Stimulated activated CD8-positive, alpha-beta memory T cell treated with anti-CD3 and anti-CD28 coated beads, Interleukin-4, amount 100 ng/mL, for 24 hours (primary cell): ENCODE measurements around the gene CNOT9.
"Not testable (repeated sequence)": the region's sequence is repeated elsewhere in the genome, so short reads cannot be mapped to it uniquely, and the experiment has no call there.

ENCODE experiments used
- DNase-seq: peaks from one replicate; pipeline ENCODE4 v3.0.0-alpha.2; 2020; ENCODE audit warnings: low read depth

CNOT9 gene, protein sequence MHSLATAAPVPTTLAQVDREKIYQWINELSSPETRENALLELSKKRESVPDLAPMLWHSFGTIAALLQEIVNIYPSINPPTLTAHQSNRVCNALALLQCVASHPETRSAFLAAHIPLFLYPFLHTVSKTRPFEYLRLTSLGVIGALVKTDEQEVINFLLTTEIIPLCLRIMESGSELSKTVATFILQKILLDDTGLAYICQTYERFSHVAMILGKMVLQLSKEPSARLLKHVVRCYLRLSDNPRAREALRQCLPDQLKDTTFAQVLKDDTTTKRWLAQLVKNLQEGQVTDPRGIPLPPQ

DNA sequence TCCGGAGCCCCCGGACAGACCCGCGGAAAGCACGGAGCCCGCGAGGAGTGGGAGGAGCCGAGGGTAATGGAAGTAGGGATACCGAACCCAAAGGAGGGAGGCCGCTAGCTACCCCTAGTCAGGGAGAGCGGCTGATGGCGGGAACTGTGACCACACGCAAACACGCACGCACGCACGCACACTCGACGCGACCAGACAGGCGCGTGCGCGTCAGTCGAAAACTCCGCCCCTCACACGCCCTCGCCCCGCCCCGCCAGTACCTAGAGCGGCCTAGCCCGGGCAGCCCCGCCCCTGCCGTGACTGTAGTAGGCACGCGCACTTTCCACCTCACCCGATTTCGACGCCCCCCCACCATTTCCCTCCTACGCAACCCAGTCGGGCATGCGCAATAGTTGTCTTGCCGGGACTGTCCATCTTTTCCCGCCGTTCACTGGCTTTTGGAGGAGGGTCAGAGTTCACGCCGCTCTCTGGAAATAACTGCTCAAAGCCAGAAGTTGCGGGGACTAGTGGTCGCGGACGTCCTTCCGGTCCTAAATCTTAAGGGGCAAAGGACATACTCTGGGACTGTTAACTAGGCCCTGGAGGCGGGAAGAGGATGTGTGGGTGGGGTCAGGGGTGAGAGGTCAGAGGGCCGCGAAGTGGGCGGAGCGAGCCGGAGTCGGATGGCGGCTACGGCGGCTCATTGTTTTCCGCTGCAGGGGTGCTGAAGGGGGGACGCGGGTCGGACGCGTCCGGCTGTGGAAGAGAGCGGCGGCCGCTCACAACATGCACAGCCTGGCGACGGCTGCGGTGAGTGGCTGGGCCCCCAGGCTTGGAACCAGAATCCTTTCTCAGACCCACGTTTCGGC is at the start of gene CNOT9, which contains the start of gene USP37:
Gene CNOT9 (plus strand): TSS at position 650 of the 848 bp plus-strand sequence. CDS start 116 bp downstream, at position 766.
Gene USP37 (minus strand): TSS at position 162 of the 848 bp plus-strand sequence. CDS start 9,698 bp downstream, outside the sequence.
- DNase-seq: peak; percentile 100

DNA sequence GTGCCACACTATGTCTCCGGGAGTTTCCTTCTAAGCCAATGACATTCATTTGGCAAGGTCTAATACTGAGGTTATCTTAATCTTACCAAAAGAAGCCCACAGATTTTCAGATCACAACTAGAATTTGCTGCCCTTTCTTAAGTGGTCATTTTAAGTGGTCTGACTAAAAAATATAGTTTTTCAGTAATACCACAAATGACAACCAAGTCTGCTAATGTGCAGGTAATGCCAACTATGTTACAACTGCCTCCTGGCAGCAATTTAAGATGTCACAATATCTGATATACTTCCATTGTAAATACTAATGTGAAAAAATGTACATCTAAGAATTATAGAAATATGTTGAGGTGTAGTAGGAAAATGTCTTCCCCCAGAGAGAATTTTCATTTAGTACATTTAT is 49.8 kb upstream of the CNOT9 start:
- no peak for DNase-seq

DNA sequence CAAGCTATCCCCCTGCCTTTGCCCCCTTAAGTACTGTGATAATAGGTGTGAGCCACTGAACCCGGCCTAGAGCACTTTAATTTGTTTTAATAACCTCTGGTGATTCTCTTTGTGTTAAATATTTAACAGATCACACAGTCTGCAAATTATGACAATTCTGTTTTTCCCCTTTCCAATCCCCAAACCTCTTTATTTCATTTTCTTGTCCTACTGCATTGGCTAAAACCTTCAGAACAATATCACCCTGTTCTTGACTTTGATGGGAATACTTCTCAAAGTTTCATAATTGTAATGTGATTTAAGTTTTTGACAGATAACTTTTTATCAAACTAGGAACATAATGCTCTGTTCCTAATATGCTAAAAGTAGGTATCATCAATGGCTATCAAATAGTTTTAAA is 45.0 kb upstream of the CNOT9 start:
- DNase-seq: no peak

DNA sequence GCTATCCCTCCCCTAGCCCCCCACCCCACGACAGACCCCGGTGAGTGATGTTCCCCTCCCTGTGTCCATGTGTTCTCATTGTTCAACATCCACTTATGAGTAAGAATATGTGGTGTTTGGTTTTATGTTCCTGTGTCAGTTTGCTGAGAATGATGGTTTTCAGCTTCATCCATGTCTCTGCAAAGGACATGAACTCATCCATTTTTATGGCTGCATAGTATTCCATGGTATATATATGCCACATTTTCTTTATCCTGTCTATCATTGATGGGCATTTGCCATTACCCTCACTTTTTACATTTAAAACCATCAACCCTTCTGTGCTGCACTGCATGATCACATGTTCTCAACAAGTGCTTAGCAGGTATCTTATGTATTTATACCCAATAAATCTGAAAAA is 40.2 kb upstream of the CNOT9 start:
- not testable (repeated sequence) for DNase-seq

DNA sequence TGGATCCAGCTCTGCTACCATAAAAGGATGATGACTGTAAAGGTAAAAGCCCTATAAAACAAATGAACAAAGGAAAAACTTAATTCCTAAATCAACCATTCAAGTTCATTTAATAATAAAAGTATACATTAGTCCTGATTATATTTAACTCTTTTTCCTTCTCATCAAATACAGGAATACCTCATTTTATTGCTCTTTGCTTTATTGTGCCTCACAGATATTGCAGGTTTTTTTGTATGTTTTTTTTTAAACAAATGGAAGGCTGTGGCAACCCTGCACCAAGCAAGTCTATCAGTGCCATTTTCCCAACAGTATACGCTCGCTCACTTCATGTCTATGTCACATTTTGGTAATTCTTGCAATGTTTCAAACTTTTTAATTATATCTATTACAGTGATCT is 38.6 kb upstream of the CNOT9 start:
- DNase-seq: no peak

DNA sequence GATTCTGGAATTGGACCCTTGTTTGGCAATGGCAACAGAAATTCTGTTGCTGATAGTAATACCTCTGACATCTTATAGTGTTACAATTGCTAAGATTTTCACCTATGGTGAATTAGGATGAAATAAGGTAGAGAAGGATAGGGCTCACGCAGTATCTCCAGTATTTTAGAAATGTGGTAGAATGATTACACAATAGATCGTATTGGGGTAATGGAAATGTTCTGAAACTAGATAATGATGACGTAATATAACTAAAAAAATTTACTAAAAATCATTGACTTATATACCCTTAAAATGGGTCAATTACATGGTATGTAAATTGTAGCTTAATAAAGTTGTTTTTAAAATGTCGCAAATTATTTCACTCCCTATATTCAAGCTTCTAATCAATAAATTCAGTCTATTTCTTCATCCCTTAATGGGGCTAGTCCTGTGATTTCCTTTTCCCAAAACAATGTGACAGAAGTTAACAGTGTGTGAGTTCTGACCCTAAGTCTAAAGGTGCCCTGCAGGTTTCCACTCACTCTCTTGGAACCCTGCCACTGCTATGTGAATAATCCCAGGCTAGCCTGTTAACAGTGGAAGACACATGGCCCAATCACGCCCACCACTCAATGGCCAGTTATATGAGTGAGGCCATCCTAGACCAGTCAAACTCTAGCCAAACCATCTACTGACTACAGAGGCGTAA is 31.7 kb upstream of the CNOT9 start:
- no peak for DNase-seq

DNA sequence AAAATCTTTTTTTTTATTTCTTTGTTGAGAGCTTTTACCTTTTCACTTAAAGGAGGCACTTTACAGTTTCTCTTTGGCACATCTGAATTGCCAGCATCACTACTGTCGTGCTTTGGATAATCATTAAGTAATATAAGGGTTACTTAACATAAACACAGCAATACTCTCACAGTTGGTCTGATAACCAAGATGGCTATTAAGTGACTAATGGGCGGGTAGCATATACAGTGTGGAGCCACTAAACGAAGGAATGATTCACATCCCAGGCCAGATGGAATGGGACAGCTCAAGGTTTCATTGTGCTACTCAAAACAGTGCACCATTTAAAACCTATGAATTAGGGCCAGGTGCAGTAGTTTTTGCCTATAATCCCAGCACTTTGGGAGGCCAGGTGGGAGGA is 28.6 kb upstream of the CNOT9 start:
- DNase-seq: no peak

DNA sequence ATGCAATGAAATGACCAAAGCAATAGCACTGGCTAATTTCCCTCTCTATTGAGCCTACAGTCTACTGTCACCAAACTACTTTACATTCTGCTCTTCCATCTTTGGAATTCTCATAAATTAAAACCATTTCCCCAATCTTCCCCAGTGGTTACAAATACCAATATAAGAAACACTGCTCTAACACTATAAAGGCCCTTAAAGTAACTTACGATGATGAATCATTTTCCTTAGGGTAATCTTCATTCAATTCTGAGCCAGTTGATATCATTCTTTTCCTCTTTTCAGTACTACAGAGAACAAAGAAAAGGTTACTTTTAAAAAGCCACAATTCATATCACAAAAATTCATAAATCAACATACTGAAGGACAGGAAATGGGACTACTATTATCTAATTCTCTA is 22.6 kb upstream of the CNOT9 start:
- DNase-seq: no peak

DNA sequence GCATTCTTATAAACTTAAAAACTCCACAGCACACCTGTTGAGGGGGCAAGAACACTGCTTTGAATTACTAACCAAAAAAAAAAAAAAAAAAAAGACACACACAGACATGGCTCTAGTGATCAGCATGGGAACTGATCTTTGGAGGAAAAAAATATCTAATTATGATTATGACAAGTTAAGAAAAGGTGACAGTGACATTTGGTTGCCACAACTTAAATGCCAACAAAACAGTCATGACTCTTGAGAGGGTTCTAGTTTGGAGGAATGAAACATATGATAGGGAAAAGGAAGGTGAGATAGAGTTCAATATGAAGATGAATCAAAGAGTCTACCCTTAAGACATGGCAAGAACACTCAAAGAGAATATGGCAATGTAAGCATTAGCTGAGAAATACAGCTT is 21.1 kb upstream of the CNOT9 start:
- DNase-seq: no peak

DNA sequence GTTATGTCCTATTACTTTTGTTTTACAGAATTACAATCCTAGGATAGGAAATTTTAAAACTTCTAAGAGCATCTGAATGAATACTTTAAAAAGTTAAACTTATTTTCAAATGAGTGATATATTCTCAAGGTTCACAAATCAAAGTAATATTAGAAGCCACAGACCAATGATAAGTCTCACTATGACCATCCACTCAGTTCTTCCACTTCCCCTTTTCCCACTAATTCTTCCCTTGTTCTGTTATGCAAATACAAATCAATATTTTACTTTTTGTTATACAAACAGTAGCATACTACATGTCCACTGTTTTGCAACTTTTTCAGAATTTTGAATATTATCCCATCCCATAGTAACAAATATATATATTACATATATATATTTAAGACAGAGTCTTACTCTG is 20.7 kb upstream of the CNOT9 start:
- DNase-seq: no peak

DNA sequence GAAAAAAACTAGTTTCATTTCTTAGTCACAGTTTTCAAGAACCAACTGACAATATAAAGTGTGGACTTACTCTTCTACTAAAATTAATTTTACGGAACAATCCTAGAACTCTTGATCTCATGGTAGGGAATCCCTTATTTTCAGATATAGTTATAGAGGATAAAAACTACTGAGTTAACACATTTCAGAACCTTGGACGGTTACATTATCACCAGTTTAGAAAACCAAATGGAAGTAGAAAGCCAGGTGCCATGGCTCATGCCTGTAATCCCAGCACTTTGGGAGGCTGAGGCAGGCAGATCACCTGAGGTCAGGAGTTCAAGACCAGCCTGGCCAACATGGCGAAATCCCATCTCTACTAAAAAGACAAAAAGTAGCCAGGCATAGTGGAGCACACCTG is 14.4 kb upstream of the CNOT9 start:
- not testable (repeated sequence) for DNase-seq

DNA sequence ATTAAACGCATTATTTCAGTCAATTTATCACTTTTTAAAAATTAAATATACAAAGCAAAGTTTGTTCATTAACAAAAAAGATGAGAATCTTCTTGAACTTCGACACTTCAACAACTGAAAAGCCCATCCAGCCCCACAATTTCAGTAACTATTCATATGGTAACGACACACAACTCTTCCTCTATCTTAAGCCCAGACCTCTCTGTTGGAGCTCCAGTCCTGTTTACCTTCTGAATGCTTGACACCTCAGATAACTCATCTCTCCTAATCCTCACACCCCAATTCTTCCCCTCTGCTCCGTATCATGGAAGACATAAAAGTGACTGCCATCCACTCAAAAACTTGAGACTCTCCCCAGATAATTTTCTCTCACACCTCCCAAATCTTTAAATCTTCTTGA is 13.1 kb upstream of the CNOT9 start:
- DNase-seq: no peak

DNA sequence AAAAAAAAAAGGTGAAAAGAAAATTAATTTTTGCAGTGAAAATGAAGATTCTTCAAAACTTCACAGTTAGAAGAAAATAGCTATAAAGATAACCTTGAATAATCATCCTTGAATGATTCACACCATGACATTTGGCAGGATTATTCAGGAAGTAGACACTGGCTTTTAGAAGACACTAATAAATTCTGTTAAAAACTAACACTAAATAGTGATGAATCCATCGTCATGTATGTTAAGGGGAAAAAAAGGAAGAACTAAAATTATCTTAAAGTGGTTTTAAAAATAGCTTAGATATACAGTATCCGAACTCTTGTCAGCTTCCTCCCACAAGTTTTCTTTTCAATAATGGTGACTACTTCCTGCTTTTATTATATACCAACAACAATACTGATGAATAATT is 10.7 kb upstream of the CNOT9 start:
- no peak for DNase-seq

DNA sequence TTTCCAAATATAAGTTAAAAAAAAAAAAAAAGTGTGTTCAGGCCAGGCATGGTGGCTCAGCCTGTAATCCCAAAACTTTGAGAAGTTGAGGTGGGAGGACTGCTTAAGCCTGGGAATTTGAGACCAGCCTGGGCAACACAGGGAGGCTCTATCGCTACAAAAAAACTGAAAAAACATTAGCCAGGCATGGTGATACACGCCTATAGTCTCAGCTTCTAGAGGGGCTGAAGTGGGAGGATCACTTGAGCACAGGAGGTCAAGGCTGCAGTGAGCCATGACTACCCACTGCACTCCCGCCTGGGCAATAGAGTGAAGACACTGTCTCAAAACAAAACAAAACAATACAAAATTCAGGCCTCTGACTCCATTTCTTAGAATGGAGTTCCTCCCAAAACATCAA is 9.7 kb upstream of the CNOT9 start:
- DNase-seq: no peak

DNA sequence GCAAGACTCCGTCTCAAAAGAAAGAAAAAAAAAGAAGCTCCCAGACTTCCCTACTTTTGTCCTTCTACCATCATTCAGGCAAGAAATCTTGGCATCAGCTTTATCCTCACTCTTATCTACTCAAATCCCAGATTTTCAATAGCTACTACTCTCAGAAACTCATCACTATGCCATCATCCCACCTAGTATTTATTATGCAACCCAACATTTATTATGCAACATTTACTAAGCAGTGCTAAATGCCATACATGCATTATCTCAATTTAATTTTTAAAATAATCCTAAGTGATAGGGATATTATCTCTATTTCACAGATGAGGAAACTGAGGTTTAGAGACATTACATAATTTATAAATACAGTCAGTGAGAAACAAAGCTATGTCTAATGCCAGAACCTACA is 4.6 kb upstream of the CNOT9 start:
- no peak for DNase-seq

DNA sequence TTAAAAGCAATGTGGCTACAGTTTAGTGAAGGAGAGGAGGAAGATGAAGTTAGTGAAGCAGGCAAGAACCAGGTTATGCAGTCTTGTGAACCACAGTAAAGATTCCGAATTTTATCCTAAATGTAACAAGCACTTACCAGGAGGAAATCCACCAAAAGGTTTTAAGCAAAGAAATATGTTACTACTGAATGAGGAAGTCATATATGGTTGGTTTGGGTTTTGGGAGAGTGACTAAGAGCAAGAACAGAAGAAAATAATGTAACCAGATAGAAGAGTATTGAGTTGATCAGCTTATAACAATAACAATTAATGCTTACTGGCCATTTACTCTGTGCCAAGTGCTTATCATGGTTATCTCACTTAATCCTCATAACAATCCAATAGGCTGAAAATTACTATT is 2.3 kb upstream of the CNOT9 start:
- DNase-seq: no peak

DNA sequence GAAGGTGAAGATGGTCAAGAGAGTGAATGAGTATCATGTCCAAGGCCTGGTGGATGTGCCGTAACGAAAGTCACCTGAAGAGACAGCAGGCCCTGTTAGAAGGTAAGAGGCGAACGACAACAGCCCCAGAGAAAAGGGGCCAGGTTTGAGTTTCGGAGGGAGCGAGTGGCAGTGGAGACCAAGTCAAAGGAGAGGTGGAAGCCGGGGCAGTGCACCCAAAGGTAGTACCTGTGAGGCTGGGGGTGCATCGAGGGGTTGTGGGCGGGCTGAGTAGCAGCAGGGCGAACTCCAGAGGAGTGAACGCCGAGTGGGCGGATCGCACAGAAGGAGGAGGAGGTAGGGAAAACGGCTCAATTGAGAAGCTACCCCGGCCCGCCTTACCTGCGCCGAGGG is 846 bp upstream of the CNOT9 start:
- no peak for DNase-seq

DNA sequence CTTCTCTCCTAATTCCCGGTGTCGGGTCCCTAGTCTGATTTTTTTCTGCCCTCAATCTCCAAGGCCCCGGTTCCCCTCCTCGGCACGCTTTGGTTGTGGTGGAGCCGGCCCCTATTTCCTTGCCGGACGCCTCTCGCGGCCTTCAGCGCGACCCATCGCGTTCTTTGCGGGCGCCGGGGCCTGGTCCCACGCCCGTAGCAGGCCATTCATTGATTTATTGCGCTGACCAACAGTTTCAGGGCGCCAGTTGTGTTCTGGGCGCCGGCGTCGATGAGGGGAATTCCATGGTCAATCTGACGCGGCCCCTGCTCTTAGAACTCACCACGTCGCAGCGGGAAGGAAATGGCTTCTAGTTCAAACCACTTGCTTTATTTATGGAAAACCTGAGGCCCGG is 396 bp downstream of the CNOT9 start:
- peak; percentile 33 for DNase-seq

DNA sequence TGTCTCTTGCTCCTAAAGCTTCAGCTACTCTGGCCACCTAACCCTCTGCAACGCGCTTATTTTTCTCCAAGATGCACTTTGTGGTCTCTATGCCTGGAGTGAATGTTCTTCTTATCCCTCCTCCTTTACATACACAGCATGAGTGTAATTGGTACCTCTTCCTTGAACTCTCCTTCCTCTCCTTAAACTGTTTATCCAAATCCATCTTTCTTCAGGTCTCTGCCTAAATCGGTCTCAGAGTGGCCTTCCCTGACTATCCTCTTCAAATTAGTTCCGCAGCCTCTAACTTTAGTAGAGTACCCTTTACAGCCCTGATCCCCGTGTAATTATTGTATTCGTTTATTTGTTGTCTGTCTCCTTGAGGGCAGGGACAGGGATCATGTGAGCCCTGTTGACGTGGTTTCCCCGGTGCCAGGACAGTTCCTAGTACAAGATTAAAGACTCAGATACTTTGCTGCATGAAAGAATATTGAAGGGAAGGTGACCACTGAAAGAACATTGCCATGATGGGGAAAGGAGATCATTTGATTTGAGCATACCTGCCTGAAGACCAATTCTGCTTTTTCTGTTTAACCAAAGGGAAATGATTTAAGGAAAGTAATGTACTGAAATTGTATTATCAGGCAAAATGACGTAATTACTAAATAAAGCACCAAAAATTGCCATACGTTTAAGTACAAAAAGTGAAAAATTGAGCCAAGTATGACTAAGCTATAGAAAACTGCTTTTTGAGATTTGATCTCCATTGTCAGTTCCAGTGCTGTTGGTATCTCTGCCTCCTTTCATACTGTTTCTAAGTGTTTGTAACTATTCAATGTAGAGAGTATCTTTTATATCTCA is 1.2 kb downstream of the CNOT9 start:
- no peak for DNase-seq

DNA sequence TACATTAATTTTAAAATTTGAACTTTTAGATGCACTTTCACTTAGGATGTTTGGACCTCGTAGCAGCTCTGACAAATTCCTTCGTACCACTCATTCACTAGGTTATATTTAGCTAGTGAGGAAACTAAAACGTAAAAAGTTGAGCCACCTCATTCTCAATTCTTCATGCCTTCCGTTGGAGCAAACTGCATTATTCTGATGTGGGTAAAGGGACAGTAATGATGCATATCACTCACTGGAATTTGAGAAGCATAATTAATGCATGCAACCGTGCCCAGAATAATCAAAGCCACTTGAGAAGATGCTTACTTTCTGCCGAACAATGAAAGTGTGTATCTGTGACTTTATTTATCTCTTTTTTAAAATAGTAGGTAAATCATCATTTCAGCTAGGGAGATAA is 2.2 kb downstream of the CNOT9 start:
- DNase-seq: no peak

DNA sequence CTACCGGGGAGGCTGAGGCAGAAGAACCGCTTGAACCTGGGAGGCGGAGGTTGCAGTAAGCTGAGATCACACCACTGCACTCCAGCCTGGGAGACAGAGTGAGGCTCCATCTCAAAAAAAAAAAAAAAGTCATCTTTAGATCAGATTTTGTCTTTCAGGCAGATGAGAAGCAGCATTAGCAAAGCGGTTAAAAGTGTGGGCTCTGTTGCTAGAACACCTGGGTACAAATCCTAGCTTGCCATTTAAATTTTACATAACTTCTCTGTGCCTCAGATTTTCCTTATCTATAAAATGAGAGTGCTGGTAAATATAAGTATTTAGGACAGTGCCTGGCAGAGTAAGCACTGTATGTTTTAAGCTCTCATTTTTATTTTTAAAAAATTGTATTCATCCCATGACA is 8.2 kb downstream of the CNOT9 start:
- DNase-seq: no peak
